SK-N-SH (cell line): ENCODE results near the gene CAMK4. TPM values are rescaled to one million over a fixed set of nuclear protein-coding genes. Genes with fewer than 3 reads are reported as not detected.

Experiments used
- CTCF ChIA-PET: fragments of 300-600, 350-600 bp; formaldehyde crosslinking; extraction: SDS; loops from one replicate; lab custom pipeline; 2021; lab: Yijun Ruan, JAX
- POLR2A ChIA-PET: fragments of 350-600 bp; sonication (Branson Sonifier 250); formaldehyde crosslinking; extraction: SDS; loops from one replicate; lab custom pipeline; 2020; ENCODE audit warnings: antibody characterized with exemption, inconsistent platforms; lab: Yijun Ruan, JAX
- DNase-seq: peaks from one replicate; pipeline ENCODE4 v3.0.0; 2012
- H2AFZ ChIP-seq: fragments of 200-600 bp; sonication (generic); 2 replicates; pipeline ENCODE4 v1.8.1; 2016; ENCODE audit warnings: antibody characterized with exemption, mild to moderate bottlenecking, low read depth
- H3F3A ChIP-seq: fragments of 200-600 bp; sonication (generic); replicated peaks from 2 replicates; pipeline ENCODE3; 2016; ENCODE audit warnings: antibody characterized with exemption, mild to moderate bottlenecking; ENCODE audit not compliant: insufficient read depth
- H3K27ac ChIP-seq, 2 experiments: fragments of 200-500 bp in 1 of 2; fragments of 200-600 bp in 1 of 2; sonication (Bioruptor generic) in 1 of 2; sonication (generic), shearing (Covaris generic) in 1 of 2; 2 replicates each; pipeline versions ENCODE4 v1.5.1 to v1.6.1; 2014 to 2016; ENCODE audit warnings: low read depth in 2 of 2, inconsistent platforms in 1 of 2, low read length in 1 of 2, mild to moderate bottlenecking in 1 of 2, mixed read lengths in 1 of 2
- H3K27me3 ChIP-seq: fragments of 200-600 bp; sonication (generic), shearing (Covaris generic); 2 replicates; pipeline ENCODE4 v1.6.1; 2016; ENCODE audit warnings: mixed run types; ENCODE audit not compliant: insufficient read depth
- H3K36me3 ChIP-seq, 2 experiments: fragments of 200-500 bp in 1 of 2; fragments of 200-600 bp in 1 of 2; sonication (Bioruptor generic) in 1 of 2; sonication (generic) in 1 of 2; replicated peaks in 1 of 2; 2 replicates each; pipeline versions ENCODE3 to v1.5.1; 2014 to 2016; ENCODE audit warnings: low read length in 1 of 2, mild to moderate bottlenecking in 1 of 2; ENCODE audit not compliant: insufficient read depth in 2 of 2, control insufficient read depth in 1 of 2
- H3K4me1 ChIP-seq, 2 experiments: fragments of 200-500 bp in 1 of 2; fragments of 200-600 bp in 1 of 2; sonication (Bioruptor generic) in 1 of 2; sonication (generic), shearing (Covaris generic) in 1 of 2; 2 replicates each; pipeline versions ENCODE4 v1.5.1 to v1.6.1; 2014 to 2016; ENCODE audit warnings: low read depth in 1 of 2, low read length in 1 of 2, mixed run types in 1 of 2; ENCODE audit not compliant: insufficient read depth in 2 of 2, control insufficient read depth in 1 of 2
- H3K4me2 ChIP-seq: fragments of 200-600 bp; sonication (generic), shearing (Covaris generic); 2 replicates; pipeline ENCODE4 v1.6.1; 2017; ENCODE audit warnings: mixed run types
- H3K4me3 ChIP-seq, 2 experiments: fragments of 200-500 bp in 1 of 2; fragments of 200-600 bp in 1 of 2; sonication (Bioruptor generic) in 1 of 2; sonication (generic), shearing (Covaris generic) in 1 of 2; 2 replicates each; pipeline versions ENCODE4 v1.5.1 to v1.8.1; 2014 to 2016; ENCODE audit warnings: low read depth in 2 of 2, inconsistent platforms in 1 of 2, low read length in 1 of 2, mild to moderate bottlenecking in 1 of 2, mixed read lengths in 1 of 2, moderate library complexity in 1 of 2
- H3K79me2 ChIP-seq: fragments of 200-600 bp; sonication (generic); 2 replicates; pipeline ENCODE4 v1.8.1; 2017; ENCODE audit warnings: mild to moderate bottlenecking; ENCODE audit not compliant: insufficient read depth
- H3K9ac ChIP-seq: fragments of 200-600 bp; sonication (generic); 2 replicates; pipeline ENCODE4 v1.6.1; 2017; ENCODE audit warnings: mixed run types
- H3K9me2 ChIP-seq: fragments of 200-600 bp; sonication (generic); 2 replicates; pipeline ENCODE4 v1.6.1; 2017; ENCODE audit warnings: mixed run types
- H3K9me3 ChIP-seq: fragments of 200-600 bp; sonication (generic); 2 replicates; pipeline ENCODE4 v1.6.1; 2017; ENCODE audit warnings: mixed run types, mild to moderate bottlenecking, moderate library complexity
- H4K20me1 ChIP-seq: fragments of 200-600 bp; sonication (generic); 2 replicates; pipeline ENCODE4 v1.6.1; 2017; ENCODE audit warnings: mild to moderate bottlenecking, mixed run types; ENCODE audit not compliant: insufficient read depth
- CHD2 ChIP-seq: fragments of 150-350 bp; IDR thresholded peaks from 2 replicates; pipeline ENCODE4 v1.6.1; 2018; ENCODE audit warnings: low read length; ENCODE audit not compliant: partially characterized antibody
- CTCF ChIP-seq: fragments of 200-600 bp; sonication (generic); IDR thresholded peaks from 2 replicates; pipeline ENCODE4 v1.6.1; 2017; ENCODE audit warnings: antibody characterized with exemption, mild to moderate bottlenecking, moderate library complexity
- EP300 ChIP-seq, 2 experiments: IDR thresholded peaks; 2 replicates each; pipeline versions ENCODE4 v1.4.0 to v1.6.1; 2012; ENCODE audit warnings: borderline replicate concordance in 1 of 2, low read depth in 1 of 2, low read length in 1 of 2
- EZH2phosphoT487 ChIP-seq: fragments of 200-600 bp; sonication (generic); IDR thresholded peaks from 2 replicates; pipeline ENCODE4 v1.6.1; 2017; ENCODE audit warnings: low read depth, mixed run types, mild to moderate bottlenecking, antibody characterized with exemption, moderate library complexity, borderline replicate concordance
- GABPA ChIP-seq: IDR thresholded peaks from 2 replicates; pipeline ENCODE4 v1.4.0; 2012; ENCODE audit warnings: low read depth, mild to moderate bottlenecking
- IRF3 ChIP-seq: fragments of 150-350 bp; IDR thresholded peaks from 2 replicates; pipeline ENCODE4 v1.6.1; 2016; ENCODE audit warnings: mild to moderate bottlenecking, low read depth, low read length
- JUND ChIP-seq: IDR thresholded peaks from 2 replicates; pipeline ENCODE4 v1.4.0; 2012
- NFIC ChIP-seq: IDR thresholded peaks from 2 replicates; pipeline ENCODE4 v1.4.0; 2012; ENCODE audit warnings: borderline replicate concordance
- NRF1 ChIP-seq: IDR thresholded peaks from 2 replicates; pipeline ENCODE4 v1.6.1; 2012; ENCODE audit warnings: low read depth, mild to moderate bottlenecking, low read length
- PBX3 ChIP-seq: IDR thresholded peaks from 2 replicates; pipeline ENCODE4; 2012
- RCOR1 ChIP-seq: fragments of 150-350 bp; IDR thresholded peaks from 2 replicates; pipeline ENCODE4 v1.6.1; 2017; ENCODE audit warnings: antibody characterized with exemption, low read length
- RFX5 ChIP-seq: IDR thresholded peaks from 2 replicates; pipeline ENCODE4 v1.6.1; 2012; ENCODE audit warnings: mild to moderate bottlenecking, improper control_type of control experiment, low read length
- TAF1 ChIP-seq: IDR thresholded peaks from 2 replicates; pipeline ENCODE4 v1.6.1; 2012; ENCODE audit warnings: low read depth, mild to moderate bottlenecking, low read length, moderate library complexity, borderline replicate concordance
- TCF12 ChIP-seq: IDR thresholded peaks from 2 replicates; pipeline ENCODE4 v1.4.0; 2012
- TEAD4 ChIP-seq: IDR thresholded peaks from 2 replicates; pipeline ENCODE4 v1.4.0; 2012; ENCODE audit warnings: mild to moderate bottlenecking, borderline replicate concordance; ENCODE audit not compliant: insufficient read depth
- ZBTB33 ChIP-seq: IDR thresholded peaks from 2 replicates; pipeline ENCODE4 v1.4.0; 2012; ENCODE audit warnings: low read depth, borderline replicate concordance
- WGBS: methylation state at CpG from one replicate; pipeline ENCODE4 v1.1.6; 2017; ENCODE audit warnings: low lambda C conversion rate; 5-methylcytosine and 5-hydroxymethylcytosine counted together
- polyA plus RNA-seq, 3 experiments: library from polyadenylated mRNA; depleted of rRNA; stranded (reverse); fragments of >200 nt; gene quantifications; 2 replicates each; pipeline ENCODE4 v1.2.3, GENCODE V29; 2012

CAMK4 gene
- polyA plus RNA-seq, 1 of the 3 experiments (the other 2 are of a cell fraction) = 4.1 TPM

- no peak overlapping the region for H2AFZ ChIP-seq
- CTCF ChIA-PET = interaction anchor here (1.3 to 1.5 kb wide), 2 partner anchors 10 to 18 kb away, joined by 4 read pairs; no protein-coding TSS in a partner anchor
These were observed 12.8 kb downstream of the CAMK4 start for GRCh38 chr5:111236995-111237394.

GRCh38 chr5:111237470-111237869 lies 13.3 kb downstream of the CAMK4 start:
- Histone ChIP-seq H4K20me1 (no peaks in the 10 kb centered on the region), H3K27me3 (no peaks in the 10 kb centered on the region), H3K4me2 (no peak overlapping the region), H3K79me2 (no peaks in the 10 kb centered on the region), H3K4me3 (no peak overlapping the region), H3K36me3 (no peaks in the 10 kb centered on the region), H2AFZ (no peak overlapping the region), H3K9me2 (no peaks in the 10 kb centered on the region), H3F3A (no peaks in the 10 kb centered on the region), H3K9ac (no peak overlapping the region), H3K9me3 (no peaks in the 10 kb centered on the region), H3K27ac (peak overlapping the region in 1 of 2 experiments; percentile 2; a peak in 1 of 4 replicates), H3K4me1 (peaks cover 0 to 4% of the 10 kb centered on the region in 2 experiments; a peak in 1 of 4 replicates)
- POLR2A ChIA-PET = interaction anchor here (1.1 kb wide), 1 partner anchor 13 kb away, joined by 5 read pairs; the partner anchor contains the start of gene CAMK4
- no peak for DNase-seq
- CTCF ChIA-PET = interaction anchor here (1.3 to 1.5 kb wide), 2 partner anchors 10 to 17 kb away, joined by 4 read pairs; no protein-coding TSS in a partner anchor
- no peak for TF ChIP-seq EZH2phosphoT487
- no peak for TF ChIP-seq CHD2
- no peak for TF ChIP-seq JUND
- no peak for TF ChIP-seq ZBTB33
- no peak for TF ChIP-seq TEAD4
- no peak for TF ChIP-seq EP300 (IDR thresholded peaks at IDR 0.05; ENCODE audit: borderline replicate concordance in 1 of 2, low read depth in 1 of 2, low read length in 1 of 2)
- TF ChIP-seq CTCF = no peak
- no peak for TF ChIP-seq NRF1
- TF ChIP-seq NFIC = no peak
- no peak for TF ChIP-seq RCOR1
- TF ChIP-seq GABPA = no peak

More at GRCh38 chr5:111236995-111237394, 12.8 kb downstream of the CAMK4 start:
- WGBS = 80% methylated on average over 4 of the region's 4 CpGs
- Histone ChIP-seq H3K27ac (no peak overlapping the region; a peak in 1 of 4 replicates), H3K4me1 (peaks cover 0 to 4% of the 10 kb centered on the region in 2 experiments; a peak in 1 of 4 replicates), H3K79me2 (no peaks in the 10 kb centered on the region), H3K9me3 (no peaks in the 10 kb centered on the region), H3K4me3 (no peak overlapping the region)
- TF ChIP-seq RFX5 (no peak), NFIC (no peak), EZH2phosphoT487 (no peak), PBX3 (no peak), TAF1 (no peak), TCF12 (no peak), IRF3 (no peak)
- TF ChIP-seq, all 33 proteins: peak for 0
- Histone ChIP-seq H3K27me3 (no peaks in the 10 kb centered on the region), H3K9me2 (no peaks in the 10 kb centered on the region), H3K9ac (no peak overlapping the region), H4K20me1 (no peaks in the 10 kb centered on the region), H3K4me2 (no peak overlapping the region), H3K36me3 (no peaks in the 10 kb centered on the region), H3F3A (no peaks in the 10 kb centered on the region)
- no peak for DNase-seq
- POLR2A ChIA-PET = interaction anchor here (1.1 kb wide), 1 partner anchor 12 kb away, joined by 5 read pairs; the partner anchor contains the start of gene CAMK4
